Memory B cell (primary cell): ENCODE data around the gene PPP3R1.

Experiments
- ATAC-seq: fragments of 150-1000 bp; cut with Tn5 transposase; 2 replicates; pipeline ENCODE4 v1.10.0; 2021; ENCODE audit warnings: low read depth, mild to moderate bottlenecking, moderate library complexity
- DNase-seq, 2 donors: peaks; one replicate each; pipeline ENCODE4 v3.0.0; 2022; ENCODE audit warnings: low spot score in 2 of 2
- H3K27ac Mint-ChIP-seq: one replicate; pipeline ENCODE4 v1.8.0; 2022; ENCODE audit warnings: mild to moderate bottlenecking, moderate library complexity, mixed read lengths
- H3K27me3 Mint-ChIP-seq: one replicate; pipeline ENCODE4 v1.8.0; 2022; ENCODE audit warnings: mixed read lengths
- H3K36me3 Mint-ChIP-seq: one replicate; pipeline ENCODE4 v1.8.0; 2022; ENCODE audit warnings: mild to moderate bottlenecking, mixed read lengths
- H3K4me1 Mint-ChIP-seq: one replicate; pipeline ENCODE4 v1.8.0; 2022; ENCODE audit warnings: mixed read lengths
- H3K4me3 Mint-ChIP-seq: one replicate; pipeline ENCODE4 v1.8.0; 2022; ENCODE audit warnings: mild to moderate bottlenecking, moderate library complexity, mixed read lengths
- H3K9me3 Mint-ChIP-seq: one replicate; pipeline ENCODE4 v1.8.0; 2022; ENCODE audit warnings: mixed read lengths

PPP3R1 gene

DNA sequence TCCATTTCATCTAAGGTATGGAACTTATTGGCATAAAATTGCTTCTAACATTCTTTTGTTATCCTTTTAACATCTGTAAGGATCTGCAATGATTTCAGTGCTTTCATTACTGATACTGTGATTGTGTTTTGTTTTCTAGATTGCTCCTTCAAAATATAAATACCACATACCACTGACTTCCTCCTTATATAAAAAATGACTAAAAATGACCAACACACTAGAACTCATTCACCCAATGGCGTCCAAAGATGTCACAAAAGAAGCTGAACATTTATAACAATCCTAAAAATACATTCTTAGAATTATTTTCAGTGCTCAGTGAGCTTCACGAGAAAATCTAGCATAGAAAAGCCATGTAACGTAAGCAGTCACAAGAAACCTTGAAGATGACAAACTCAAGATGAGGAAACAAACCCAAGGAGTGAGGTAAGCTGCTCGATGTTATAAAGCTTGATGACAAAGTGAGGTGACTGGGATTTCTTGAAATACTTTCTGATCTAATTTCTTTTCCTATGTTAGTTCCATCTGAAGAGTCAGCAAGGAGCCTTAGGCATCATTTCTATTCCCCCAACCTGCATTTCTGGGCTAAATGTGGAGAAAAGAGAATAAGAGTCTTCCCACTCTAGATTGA lies 52.1 kb downstream of the PPP3R1 start:
- Mint-ChIP-seq H3K4me3 (peak overlapping the region; percentile 11), H3K9me3 (no peaks in the 10 kb centered on the region), H3K36me3 (peaks cover 5% of the 10 kb centered on the region), H3K27ac (peak overlapping the region; percentile 88), H3K27me3 (no peaks in the 10 kb centered on the region), H3K4me1 (peaks cover 33% of the 10 kb centered on the region)
- ATAC-seq (peak; percentile 33), DNase-seq (no peak)

DNA sequence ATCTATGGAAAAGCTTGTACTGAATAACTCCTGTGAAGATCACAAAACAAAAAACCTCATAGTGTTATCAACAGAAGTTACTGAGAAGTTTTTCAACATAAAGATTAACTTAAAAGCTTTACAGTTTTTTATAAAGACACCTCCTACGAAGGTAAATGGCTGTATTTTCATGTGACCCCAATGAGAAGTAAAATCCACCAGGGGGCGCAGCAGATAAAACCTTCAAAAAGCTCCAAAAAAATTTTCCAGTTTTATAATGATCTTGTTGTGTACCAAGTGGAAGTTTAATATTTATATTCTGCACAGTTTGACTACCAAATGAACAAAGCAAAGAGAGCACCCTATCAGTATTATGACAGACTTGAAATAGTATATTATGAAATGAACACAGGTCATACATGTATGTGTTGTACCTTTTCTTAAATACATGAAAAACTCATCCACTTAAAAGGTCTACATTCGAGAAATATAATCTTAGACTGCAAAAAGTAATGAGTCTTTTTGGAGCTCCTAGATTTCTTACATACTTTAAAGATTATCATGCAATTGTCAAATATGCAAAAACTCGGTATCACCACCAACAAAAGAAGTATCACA lies 56.1 kb downstream of the PPP3R1 start:
- no peak overlapping the region for H3K4me3 Mint-ChIP-seq
- DNase-seq (peak in 1 of 2 donors; percentile 56), ATAC-seq (peak; percentile 54)
- no peaks in the 10 kb centered on the region for H3K27me3 Mint-ChIP-seq
- H3K27ac Mint-ChIP-seq = no peak overlapping the region
- H3K36me3 Mint-ChIP-seq = no peaks in the 10 kb centered on the region
- peaks cover 34% of the 10 kb centered on the region for H3K4me1 Mint-ChIP-seq
- H3K9me3 Mint-ChIP-seq = no peaks in the 10 kb centered on the region

GRCh38 chr2:68195096-68195495 lies 57.2 kb downstream of the PPP3R1 start:
- no peaks in the 10 kb centered on the region for H3K9me3 Mint-ChIP-seq

GRCh38 chr2:68193787-68194372 lies 58.5 kb downstream of the PPP3R1 start:
- no peaks in the 10 kb centered on the region for H3K36me3 Mint-ChIP-seq
- no peak overlapping the region for H3K27ac Mint-ChIP-seq
- H3K9me3 Mint-ChIP-seq = no peaks in the 10 kb centered on the region
- DNase-seq (no peak), ATAC-seq (no peak)
- no peaks in the 10 kb centered on the region for H3K27me3 Mint-ChIP-seq
- no peak overlapping the region for H3K4me3 Mint-ChIP-seq
- H3K4me1 Mint-ChIP-seq = peaks cover 29% of the 10 kb centered on the region

More at GRCh38 chr2:68195096-68195495, 57.2 kb downstream of the PPP3R1 start:
- H3K36me3 Mint-ChIP-seq = no peaks in the 10 kb centered on the region
- peaks cover 30% of the 10 kb centered on the region for H3K4me1 Mint-ChIP-seq
- peak overlapping the region; percentile 21 for H3K27ac Mint-ChIP-seq
- DNase-seq (no peak), ATAC-seq (no peak)
- H3K4me3 Mint-ChIP-seq = no peak overlapping the region
- H3K27me3 Mint-ChIP-seq = no peaks in the 10 kb centered on the region

DNA sequence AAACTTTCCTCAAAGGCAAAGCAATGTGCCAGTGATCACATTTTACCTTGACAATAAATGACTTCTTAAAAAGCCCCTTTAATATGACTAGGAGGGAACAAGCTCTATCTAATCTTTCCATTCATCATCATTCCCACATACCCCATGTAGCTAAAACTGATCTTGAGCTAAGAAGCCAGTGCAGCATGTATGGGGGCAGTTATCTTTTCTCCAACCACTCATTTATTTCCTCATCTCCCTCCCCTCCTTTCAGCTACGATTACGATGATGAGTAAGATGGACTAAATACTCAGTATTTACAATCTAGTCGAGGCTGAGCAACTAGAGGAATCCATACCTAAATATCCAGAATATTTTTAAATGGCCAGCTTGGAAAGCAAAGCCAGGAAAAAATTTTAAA lies 59.2 kb downstream of the PPP3R1 start:
- H3K36me3 Mint-ChIP-seq = no peaks in the 10 kb centered on the region
- H3K4me1 Mint-ChIP-seq = peaks cover 31% of the 10 kb centered on the region
- no peaks in the 10 kb centered on the region for H3K27me3 Mint-ChIP-seq
- H3K27ac Mint-ChIP-seq = peak overlapping the region; percentile 60
- no peak for DNase-seq
- no peak for ATAC-seq
- no peak overlapping the region for H3K4me3 Mint-ChIP-seq
- no peaks in the 10 kb centered on the region for H3K9me3 Mint-ChIP-seq

DNA sequence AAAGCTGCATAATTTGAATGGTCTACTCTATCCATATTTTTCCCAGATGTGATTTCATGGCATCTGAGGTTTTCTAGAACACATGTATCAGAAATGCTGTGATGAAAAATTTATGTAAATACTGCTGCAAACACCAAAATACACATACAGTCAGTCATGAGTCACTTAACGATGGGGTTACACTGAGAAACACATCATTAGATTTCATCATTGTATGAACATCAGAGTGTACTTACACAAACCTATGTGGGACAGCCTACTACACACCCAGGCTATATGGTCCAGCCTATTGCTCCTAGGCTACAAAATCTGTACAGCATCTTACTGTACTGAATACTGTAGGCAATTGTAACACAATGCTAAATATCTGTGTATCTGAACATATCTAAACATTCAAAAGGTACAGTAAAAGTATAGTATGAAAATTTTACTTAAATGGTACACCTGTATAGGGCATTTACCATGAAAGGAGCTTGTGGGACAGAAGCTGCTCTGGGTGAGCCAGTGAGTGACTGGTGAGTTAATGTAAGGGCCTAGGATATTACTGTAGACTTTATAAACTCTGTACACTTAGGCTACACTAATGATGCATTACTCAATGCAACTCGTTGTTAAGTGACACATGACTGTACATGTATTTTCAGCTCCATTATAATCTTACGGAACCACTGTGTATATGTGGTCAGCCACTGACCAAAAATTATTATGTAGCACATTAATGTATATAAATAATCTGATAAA lies 61.2 kb downstream of the PPP3R1 start:
- no peak for ATAC-seq
- no peaks in the 10 kb centered on the region for H3K9me3 Mint-ChIP-seq
- peak overlapping the region; percentile 60 for H3K27ac Mint-ChIP-seq
- DNase-seq = no peak
- peaks cover 2% of the 10 kb centered on the region for H3K36me3 Mint-ChIP-seq
- H3K4me1 Mint-ChIP-seq = peaks cover 25% of the 10 kb centered on the region
- no peak overlapping the region for H3K4me3 Mint-ChIP-seq
- no peaks in the 10 kb centered on the region for H3K27me3 Mint-ChIP-seq

DNA sequence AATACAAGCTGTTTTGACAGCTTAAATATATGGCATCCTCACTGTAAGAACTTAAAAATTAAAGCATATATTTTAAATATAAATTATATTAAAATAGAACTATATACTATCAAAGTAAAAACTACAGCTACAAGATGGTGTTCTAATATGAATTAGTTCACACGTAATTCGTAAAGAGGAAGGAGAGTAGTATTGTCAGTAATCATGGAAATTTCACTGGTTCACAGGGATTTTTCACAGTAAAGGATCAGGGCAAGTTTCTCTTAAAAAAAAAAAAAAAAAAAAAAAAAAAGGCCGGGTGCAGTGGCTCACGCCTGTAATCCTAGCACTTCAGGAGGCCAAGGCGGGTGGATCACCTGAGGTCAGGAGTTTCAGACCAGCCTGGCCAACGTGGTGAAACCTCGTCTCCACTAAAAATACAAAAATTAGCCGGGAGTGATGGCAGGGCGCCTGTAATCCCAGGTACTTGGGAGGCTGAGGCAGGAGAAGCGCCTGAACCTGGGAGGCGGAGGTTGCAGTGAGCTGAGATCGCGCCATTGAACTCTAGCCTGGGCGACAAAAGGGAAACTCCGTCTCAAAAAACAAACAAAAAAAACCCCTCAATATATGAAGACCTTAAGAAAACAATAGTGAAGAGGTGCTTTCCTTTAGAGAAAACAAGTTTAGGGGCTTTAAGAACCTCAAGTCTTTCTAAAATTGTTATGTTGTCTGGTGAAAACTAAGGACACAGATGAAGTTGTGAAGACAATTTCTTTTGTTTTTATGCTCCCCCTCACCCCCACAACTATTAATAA lies 62.1 kb downstream of the PPP3R1 start:
- Mint-ChIP-seq H3K27me3 (no peaks in the 10 kb centered on the region), H3K9me3 (no peaks in the 10 kb centered on the region), H3K4me1 (peaks cover 24% of the 10 kb centered on the region), H3K4me3 (no peak overlapping the region), H3K36me3 (peaks cover 5% of the 10 kb centered on the region), H3K27ac (no peak overlapping the region)
- ATAC-seq = peak; percentile 19
- no peak for DNase-seq

DNA sequence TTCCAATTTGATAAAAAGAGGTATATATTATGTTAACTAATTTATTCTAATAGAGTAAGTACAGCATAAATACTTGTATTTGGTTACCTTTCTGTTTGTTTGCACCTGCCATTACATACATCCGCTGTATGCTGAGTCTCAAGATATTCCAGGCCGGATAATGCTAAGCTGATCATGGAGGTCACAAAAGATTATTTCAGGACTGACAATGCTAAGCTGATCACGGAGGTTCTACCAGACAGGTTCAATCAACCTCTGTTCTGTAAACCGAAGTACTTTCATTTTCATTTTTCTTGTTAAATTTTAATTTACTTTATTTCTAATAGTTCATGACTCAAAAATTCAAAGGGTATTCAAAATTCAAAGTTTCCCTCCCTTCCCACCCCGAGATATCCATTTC lies 63.5 kb downstream of the PPP3R1 start:
- peak; percentile 35 for ATAC-seq

DNA sequence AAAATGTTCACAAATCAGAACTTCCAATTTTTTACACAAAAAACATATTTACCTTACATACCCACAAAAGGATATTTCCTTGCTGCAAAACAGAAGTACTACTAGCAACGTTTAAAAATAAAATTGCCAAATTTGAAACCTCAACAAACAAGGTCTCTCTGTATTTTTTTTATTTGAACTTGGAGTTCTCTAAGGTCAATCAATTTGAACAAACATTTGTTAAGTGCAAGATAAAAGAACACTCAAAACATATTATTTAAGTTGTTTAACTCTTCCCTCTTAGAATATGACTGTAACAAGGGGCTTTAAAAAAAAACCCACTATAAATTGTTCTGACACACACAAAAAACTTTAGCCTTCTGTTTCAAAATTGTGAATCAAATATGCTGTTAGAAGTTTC lies 65.0 kb downstream of the PPP3R1 start:
- DNase-seq (no peak), ATAC-seq (no peak)
- peaks cover 12% of the 10 kb centered on the region for H3K36me3 Mint-ChIP-seq
- H3K27me3 Mint-ChIP-seq = no peaks in the 10 kb centered on the region
- no peak overlapping the region for H3K27ac Mint-ChIP-seq
- peaks cover 18% of the 10 kb centered on the region for H3K4me1 Mint-ChIP-seq
- no peak overlapping the region for H3K4me3 Mint-ChIP-seq
- H3K9me3 Mint-ChIP-seq = no peaks in the 10 kb centered on the region

More for the DNA sequence above, 63.5 kb downstream of the PPP3R1 start:
- no peaks in the 10 kb centered on the region for H3K9me3 Mint-ChIP-seq
- H3K27me3 Mint-ChIP-seq = no peaks in the 10 kb centered on the region
- peak overlapping the region; percentile 34 for H3K4me3 Mint-ChIP-seq
- peak overlapping the region; percentile 38 for H3K27ac Mint-ChIP-seq
- peaks cover 8% of the 10 kb centered on the region for H3K36me3 Mint-ChIP-seq
- H3K4me1 Mint-ChIP-seq = peaks cover 20% of the 10 kb centered on the region
- no peak for DNase-seq

GRCh38 chr2:68185541-68186164 lies 66.7 kb downstream of the PPP3R1 start:
- peak; percentile 77 for ATAC-seq
- peak; percentile 48 to 65 for DNase-seq
- H3K4me1 Mint-ChIP-seq = peaks cover 11% of the 10 kb centered on the region
- H3K27me3 Mint-ChIP-seq = no peaks in the 10 kb centered on the region
- no peaks in the 10 kb centered on the region for H3K9me3 Mint-ChIP-seq
- H3K4me3 Mint-ChIP-seq = no peak overlapping the region
- H3K36me3 Mint-ChIP-seq = peaks cover 21% of the 10 kb centered on the region
- no peak overlapping the region for H3K27ac Mint-ChIP-seq

DNA sequence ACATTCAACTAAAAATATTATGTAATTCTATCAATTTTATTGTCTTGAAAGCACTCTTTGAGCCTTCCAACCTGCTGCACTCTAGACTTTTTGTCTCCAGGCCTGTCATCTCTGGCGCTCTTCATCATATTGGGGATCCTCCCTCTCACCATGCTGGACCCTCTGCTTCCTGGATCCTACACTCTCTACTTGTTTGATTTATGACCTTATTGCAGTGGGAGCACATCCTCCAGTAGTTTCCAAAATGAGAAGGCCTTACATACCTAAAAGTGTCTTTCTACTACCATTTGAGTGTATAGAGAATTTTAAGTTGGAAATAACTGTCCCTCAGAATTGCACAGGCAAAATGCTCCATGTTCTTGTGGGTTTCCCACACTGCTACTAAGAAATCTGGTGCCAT lies 69.4 kb downstream of the PPP3R1 start:
- Mint-ChIP-seq H3K4me3 (no peak overlapping the region), H3K4me1 (peaks cover 14% of the 10 kb centered on the region), H3K36me3 (peaks cover 27% of the 10 kb centered on the region), H3K27me3 (no peaks in the 10 kb centered on the region), H3K9me3 (no peaks in the 10 kb centered on the region), H3K27ac (no peak overlapping the region)
- DNase-seq (no peak), ATAC-seq (no peak)

GRCh38 chr2:68178954-68179627 lies 73.2 kb downstream of the PPP3R1 start:
- peaks cover 21% of the 10 kb centered on the region for H3K36me3 Mint-ChIP-seq
- H3K4me3 Mint-ChIP-seq = no peak overlapping the region
- DNase-seq (no peak), ATAC-seq (no peak)
- peaks cover 20% of the 10 kb centered on the region for H3K4me1 Mint-ChIP-seq
- H3K9me3 Mint-ChIP-seq = no peaks in the 10 kb centered on the region
- H3K27ac Mint-ChIP-seq = no peak overlapping the region
- no peaks in the 10 kb centered on the region for H3K27me3 Mint-ChIP-seq

GRCh38 chr2:68178432-68178831 lies 73.9 kb downstream of the PPP3R1 start:
- Mint-ChIP-seq H3K4me1 (peaks cover 21% of the 10 kb centered on the region), H3K27me3 (no peaks in the 10 kb centered on the region), H3K4me3 (no peak overlapping the region), H3K36me3 (peaks cover 21% of the 10 kb centered on the region), H3K9me3 (no peaks in the 10 kb centered on the region), H3K27ac (peak overlapping the region; percentile 70)
- ATAC-seq (no peak), DNase-seq (no peak)
